ENCODE measurements around the gene HECW1. TPM values are rescaled to one million over a fixed set of nuclear protein-coding genes. Genes with fewer than 3 reads are reported as not detected.

Gene HECW1
- polyA plus RNA-seq, 2 of the 4 experiments (the other 2 are of a cell fraction) = 11.3 TPM

DNA sequence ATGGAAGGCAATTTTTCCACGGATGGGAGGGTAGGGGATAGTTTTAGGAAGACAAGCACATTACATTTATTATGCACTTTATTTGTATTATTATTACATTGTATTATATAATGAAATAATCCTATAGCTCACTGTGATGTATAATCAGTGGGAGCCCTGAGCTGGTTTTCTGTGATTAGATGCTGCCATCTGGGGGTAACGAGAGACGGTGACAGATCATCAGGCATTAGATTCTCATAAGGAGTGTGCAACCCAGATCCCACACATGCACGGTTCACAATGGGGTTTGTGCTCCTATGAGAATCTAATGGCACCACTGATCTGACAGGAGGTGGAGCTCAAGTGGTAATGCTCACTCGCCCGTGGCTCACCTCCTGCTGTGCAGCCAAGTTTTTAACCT, 366.6 kb downstream of the HECW1 start:
- CTCF ChIA-PET = interaction anchor here (1.3 to 1.7 kb wide), 2 partner anchors 9 to 538 kb away, joined by 3 to 4 read pairs; no protein-coding TSS in a partner anchor
- Histone ChIP-seq H3K27ac (no peak overlapping the region), H3K9me3 (no peaks in the 10 kb centered on the region), H3K4me1 (peaks cover 15% of the 10 kb centered on the region), H3K4me3 (no peak overlapping the region), H3K4me2 (no peak overlapping the region)
- DNase-seq (ENCODE audit: low read depth in 1 of 2, low spot score in 1 of 2) = no peak
- ATAC-seq = peak in 1 of 2 experiments; percentile 36; a peak in 2 of 6 replicates
- WGBS (ENCODE audit: missing lambda C conversion rate) = 85% methylated on average over 5 of the region's 6 CpGs
- POLR2A ChIA-PET = no interaction called here
- no peak for FAIRE-seq
- TF ChIP-seq CEBPB (IDR thresholded peaks at IDR 0.05) = no peak
- TF ChIP-seq ZSCAN20 (CRISPR knock-in tag; IDR thresholded peaks at IDR 0.05) = no peak
- no peak for TF ChIP-seq FOXS1 (CRISPR knock-in tag; IDR thresholded peaks at IDR 0.05)
- TF ChIP-seq RAD21 (conservative IDR thresholded peaks at IDR 0.05 in 1 of 2, IDR thresholded peaks at IDR 0.05 in 1 of 2) = peak in 1 of 2 experiments; percentile 31; a peak in 1 of 5 replicates
- TF ChIP-seq, protein P1, sequence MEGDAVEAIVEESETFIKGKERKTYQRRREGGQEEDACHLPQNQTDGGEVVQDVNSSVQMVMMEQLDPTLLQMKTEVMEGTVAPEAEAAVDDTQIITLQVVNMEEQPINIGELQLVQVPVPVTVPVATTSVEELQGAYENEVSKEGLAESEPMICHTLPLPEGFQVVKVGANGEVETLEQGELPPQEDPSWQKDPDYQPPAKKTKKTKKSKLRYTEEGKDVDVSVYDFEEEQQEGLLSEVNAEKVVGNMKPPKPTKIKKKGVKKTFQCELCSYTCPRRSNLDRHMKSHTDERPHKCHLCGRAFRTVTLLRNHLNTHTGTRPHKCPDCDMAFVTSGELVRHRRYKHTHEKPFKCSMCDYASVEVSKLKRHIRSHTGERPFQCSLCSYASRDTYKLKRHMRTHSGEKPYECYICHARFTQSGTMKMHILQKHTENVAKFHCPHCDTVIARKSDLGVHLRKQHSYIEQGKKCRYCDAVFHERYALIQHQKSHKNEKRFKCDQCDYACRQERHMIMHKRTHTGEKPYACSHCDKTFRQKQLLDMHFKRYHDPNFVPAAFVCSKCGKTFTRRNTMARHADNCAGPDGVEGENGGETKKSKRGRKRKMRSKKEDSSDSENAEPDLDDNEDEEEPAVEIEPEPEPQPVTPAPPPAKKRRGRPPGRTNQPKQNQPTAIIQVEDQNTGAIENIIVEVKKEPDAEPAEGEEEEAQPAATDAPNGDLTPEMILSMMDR (IDR thresholded peaks at IDR 0.05) = peak; percentile 15; the same call in 1 of the 3 replicates

DNA sequence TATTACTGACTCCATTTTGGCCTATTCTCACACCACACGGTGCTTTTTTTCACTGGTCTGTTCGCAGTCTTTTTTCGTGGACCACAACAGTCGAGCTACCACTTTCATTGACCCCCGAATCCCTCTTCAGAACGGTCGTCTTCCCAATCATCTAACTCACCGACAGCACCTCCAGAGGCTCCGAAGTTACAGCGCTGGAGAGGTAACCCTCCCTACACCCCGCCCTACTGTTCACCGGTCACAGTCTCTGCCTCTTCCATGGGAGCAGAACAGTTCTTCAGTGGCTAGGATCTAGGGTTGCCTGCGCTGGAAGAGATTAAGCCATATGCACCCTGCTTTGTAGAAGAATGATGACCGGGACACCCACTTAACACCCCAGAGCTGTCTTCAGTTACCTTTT, 367.1 kb downstream of the HECW1 start:
- ATAC-seq = no peak
- Histone ChIP-seq H3K4me2 (no peak overlapping the region), H3K27ac (no peak overlapping the region), H3K4me3 (no peak overlapping the region), H3K4me1 (peaks cover 15% of the 10 kb centered on the region), H3K9me3 (no peaks in the 10 kb centered on the region)
- no peak for FAIRE-seq
- no peak for DNase-seq (ENCODE audit: low read depth in 1 of 2, low spot score in 1 of 2)
- CTCF ChIA-PET = interaction anchor here (1.3 to 1.7 kb wide), 2 partner anchors 10 to 539 kb away, joined by 3 to 4 read pairs; no protein-coding TSS in a partner anchor
- no peak for TF ChIP-seq CHD4 (IDR thresholded peaks at IDR 0.05; ENCODE audit: borderline replicate concordance)
- no peak for TF ChIP-seq NFE2L2 (conservative IDR thresholded peaks at IDR 0.05; ENCODE audit: low read length)
- TF ChIP-seq ESRRA (IDR thresholded peaks at IDR 0.05; ENCODE audit: borderline replicate concordance, low read length) = no peak
- TF ChIP-seq ZSCAN20 (CRISPR knock-in tag; IDR thresholded peaks at IDR 0.05) = no peak
- no peak for TF ChIP-seq EHMT2 (IDR thresholded peaks at IDR 0.05; ENCODE audit: low read depth)
- TF ChIP-seq ZC3H11A (IDR thresholded peaks at IDR 0.05) = no peak
- no peak for TF ChIP-seq MAFK (IDR thresholded peaks at IDR 0.05; ENCODE audit: partially characterized antibody)
- TF ChIP-seq, protein P2, sequence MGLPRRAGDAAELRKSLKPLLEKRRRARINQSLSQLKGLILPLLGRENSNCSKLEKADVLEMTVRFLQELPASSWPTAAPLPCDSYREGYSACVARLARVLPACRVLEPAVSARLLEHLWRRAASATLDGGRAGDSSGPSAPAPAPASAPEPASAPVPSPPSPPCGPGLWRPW (IDR thresholded peaks at IDR 0.05) = no peak
- TF ChIP-seq SREBF2 (IDR thresholded peaks at IDR 0.05) = no peak
- TF ChIP-seq, protein P3, sequence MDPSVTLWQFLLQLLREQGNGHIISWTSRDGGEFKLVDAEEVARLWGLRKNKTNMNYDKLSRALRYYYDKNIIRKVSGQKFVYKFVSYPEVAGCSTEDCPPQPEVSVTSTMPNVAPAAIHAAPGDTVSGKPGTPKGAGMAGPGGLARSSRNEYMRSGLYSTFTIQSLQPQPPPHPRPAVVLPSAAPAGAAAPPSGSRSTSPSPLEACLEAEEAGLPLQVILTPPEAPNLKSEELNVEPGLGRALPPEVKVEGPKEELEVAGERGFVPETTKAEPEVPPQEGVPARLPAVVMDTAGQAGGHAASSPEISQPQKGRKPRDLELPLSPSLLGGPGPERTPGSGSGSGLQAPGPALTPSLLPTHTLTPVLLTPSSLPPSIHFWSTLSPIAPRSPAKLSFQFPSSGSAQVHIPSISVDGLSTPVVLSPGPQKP (IDR thresholded peaks at IDR 0.05; ENCODE audit: low read depth, low read length) = no peak
- TF ChIP-seq, protein P4, sequence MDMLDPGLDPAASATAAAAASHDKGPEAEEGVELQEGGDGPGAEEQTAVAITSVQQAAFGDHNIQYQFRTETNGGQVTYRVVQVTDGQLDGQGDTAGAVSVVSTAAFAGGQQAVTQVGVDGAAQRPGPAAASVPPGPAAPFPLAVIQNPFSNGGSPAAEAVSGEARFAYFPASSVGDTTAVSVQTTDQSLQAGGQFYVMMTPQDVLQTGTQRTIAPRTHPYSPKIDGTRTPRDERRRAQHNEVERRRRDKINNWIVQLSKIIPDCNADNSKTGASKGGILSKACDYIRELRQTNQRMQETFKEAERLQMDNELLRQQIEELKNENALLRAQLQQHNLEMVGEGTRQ (IDR thresholded peaks at IDR 0.05) = no peak
- no peak for TF ChIP-seq ZFP36 (IDR thresholded peaks at IDR 0.05; ENCODE audit: borderline replicate concordance, partially characterized antibody)
- no peak for TF ChIP-seq FOSL2 (IDR thresholded peaks at IDR 0.05)
- TF ChIP-seq FOSL2 (CRISPR knock-in tag; IDR thresholded peaks at IDR 0.05) = no peak
- TF ChIP-seq TFCP2L1 (CRISPR knock-in tag; IDR thresholded peaks at IDR 0.05) = no peak
- no peak for TF ChIP-seq GATA3 (IDR thresholded peaks at IDR 0.05; ENCODE audit: borderline replicate concordance)
- no peak for TF ChIP-seq MAZ (IDR thresholded peaks at IDR 0.05; ENCODE audit: borderline replicate concordance, low read depth, low read length)
- no peak for TF ChIP-seq KDM5A (IDR thresholded peaks at IDR 0.05)
- no peak for TF ChIP-seq HDAC2 (IDR thresholded peaks at IDR 0.05)
- no peak for TF ChIP-seq HOXA7 (CRISPR knock-in tag; IDR thresholded peaks at IDR 0.05)
- POLR2A ChIA-PET = no interaction called here
- 93% methylated on average over 14 of the region's 14 CpGs for WGBS (ENCODE audit: missing lambda C conversion rate)
